BLaER1 treated with 17β-estradiol and CSF1 and Interleukin-3, amounts not matched to agents 10 nM and 100 nM (cell line): ENCODE data around the gene MARVELD2.
"Not testable (repeated sequence)": the region's sequence is repeated elsewhere in the genome, so short reads cannot be mapped to it uniquely, and the experiment has no call there.

Experiments
- H3K27ac ChIP-seq, 11 experiments: shearing (Covaris generic); formaldehyde crosslinking; 2 replicates each; pipeline ENCODE4 v1.8.1; 2022
- H3K27me3 ChIP-seq, 11 experiments: shearing (Covaris generic); formaldehyde crosslinking; 2 replicates each; pipeline ENCODE4 v1.8.1; 2022
- H3K36me3 ChIP-seq, 11 experiments: shearing (Covaris generic); formaldehyde crosslinking; 2 replicates each; pipeline ENCODE4 v1.8.1; 2022
- H3K4me1 ChIP-seq, 10 experiments: shearing (Covaris generic); formaldehyde crosslinking; 2 replicates each; pipeline ENCODE4 v1.8.1; 2022
- H3K4me2 ChIP-seq, 11 experiments: shearing (Covaris generic); formaldehyde crosslinking; 2 replicates each; pipeline ENCODE4 v1.8.1; 2022
- H3K4me3 ChIP-seq, 10 experiments: shearing (Covaris generic); formaldehyde crosslinking; 2 replicates each; pipeline ENCODE4 v1.8.1; 2022
- H3K9ac ChIP-seq, 11 experiments: shearing (Covaris generic); formaldehyde crosslinking; 2 replicates each; pipeline ENCODE4 v1.8.1; 2022
- H3K9me3 ChIP-seq, 11 experiments: shearing (Covaris generic); formaldehyde crosslinking; replicated peaks in 1 of 11; 2 replicates each; pipeline ENCODE4 v1.8.1; 2022
- H4K20me1 ChIP-seq, 11 experiments: shearing (Covaris generic); formaldehyde crosslinking; 2 replicates each; pipeline ENCODE4 v1.8.1; 2022
- Cebpa-rat ChIP-seq, 11 experiments: shearing (Covaris generic); IDR thresholded peaks; 2 replicates each; pipeline ENCODE4 v1.8.1; 2022

Gene MARVELD2

GRCh38 chr5:69462170-69462569, 47.3 kb downstream of the MARVELD2 start:
- TF ChIP-seq Cebpa-rat (IDR thresholded peaks at IDR 0.05): no peak
- H3K9ac ChIP-seq: no peak overlapping the region
- no peak overlapping the region for H3K4me3 ChIP-seq
- no peaks in the 10 kb centered on the region for H3K36me3 ChIP-seq
- no peaks in the 10 kb centered on the region; a peak in 1 of 22 replicates for H4K20me1 ChIP-seq
- H3K9me3 ChIP-seq: peaks cover 0 to 22% (median 11%) of the 10 kb centered on the region in 11 experiments; a peak in 14 of 22 replicates
- H3K27ac ChIP-seq: no peak overlapping the region
- H3K27me3 ChIP-seq: no peaks in the 10 kb centered on the region
- no peak overlapping the region for H3K4me2 ChIP-seq
- H3K4me1 ChIP-seq: no peaks in the 10 kb centered on the region

- H3K4me1 ChIP-seq, H3K36me3 ChIP-seq, H3K9ac ChIP-seq, H3K4me3 ChIP-seq, H3K4me2 ChIP-seq, H3K27ac ChIP-seq, H3K27me3 ChIP-seq, H4K20me1 ChIP-seq: not testable (repeated sequence)
- H3K9me3 ChIP-seq: peaks cover 0 to 25% (median 10%) of the 10 kb centered on the region in 11 experiments; a peak in 6 of 22 replicates
Observed at GRCh38 chr5:69466375-69466774, 51.5 kb downstream of the MARVELD2 start.

DNA sequence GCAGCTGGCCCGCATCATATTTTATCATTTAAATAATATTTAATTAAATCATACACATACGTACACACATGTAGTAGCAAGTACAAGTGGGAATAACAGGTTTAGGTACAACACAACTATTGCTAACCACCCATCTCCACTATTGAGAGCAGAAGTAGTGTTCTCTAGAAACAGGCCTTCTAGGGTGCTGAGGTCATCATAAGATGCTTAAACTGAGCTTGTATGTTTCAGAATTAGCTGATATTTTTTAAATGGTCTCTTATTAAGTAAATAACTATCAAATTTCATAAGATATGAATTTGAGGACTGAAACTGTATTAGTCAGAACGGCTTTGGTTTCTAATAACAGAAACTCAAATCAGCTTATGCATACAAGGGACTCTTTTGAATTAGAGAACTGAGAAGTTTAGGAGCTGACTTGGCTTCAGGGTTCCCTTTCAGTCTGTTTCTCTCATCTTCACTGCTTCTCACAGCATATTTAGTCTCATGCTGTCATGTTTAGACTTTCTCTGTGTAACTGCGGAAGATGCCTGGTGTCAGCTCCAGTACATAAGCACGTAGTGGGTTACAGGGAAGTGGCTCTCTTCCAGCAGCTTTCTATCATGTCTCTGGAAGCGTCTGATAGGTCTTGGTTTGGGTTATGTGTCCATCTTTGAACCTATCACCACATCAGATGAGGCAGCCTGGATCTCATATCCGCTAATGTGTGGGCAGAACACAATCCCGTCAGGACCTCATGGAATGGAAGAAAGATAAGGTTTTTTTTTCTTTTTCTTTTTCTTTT, 52.7 kb downstream of the MARVELD2 start:
- Histone ChIP-seq H3K4me1 (peaks cover 0 to 9% (median 0%) of the 10 kb centered on the region in 10 experiments; a peak in 4 of 20 replicates), H3K4me3 (no peak overlapping the region), H4K20me1 (no peaks in the 10 kb centered on the region; a peak in 1 of 22 replicates), H3K27ac (no peak overlapping the region), H3K9ac (no peak overlapping the region), H3K9me3 (peaks cover 0 to 22% (median 10%) of the 10 kb centered on the region in 11 experiments; a peak in 6 of 22 replicates), H3K4me2 (no peak overlapping the region), H3K27me3 (no peaks in the 10 kb centered on the region), H3K36me3 (no peaks in the 10 kb centered on the region)
- no peak for TF ChIP-seq Cebpa-rat (IDR thresholded peaks at IDR 0.05)

- Histone ChIP-seq H3K27me3 (no peaks in the 10 kb centered on the region), H4K20me1 (no peaks in the 10 kb centered on the region; a peak in 1 of 22 replicates), H3K4me1 (peaks cover 0 to 9% (median 0%) of the 10 kb centered on the region in 10 experiments; a peak in 4 of 20 replicates), H3K4me2 (peak overlapping the region in 1 of 11 experiments; percentile 1; a peak in 1 of 22 replicates), H3K27ac (no peak overlapping the region), H3K36me3 (no peaks in the 10 kb centered on the region), H3K9ac (no peak overlapping the region), H3K4me3 (no peak overlapping the region), H3K9me3 (peaks cover 0 to 22% (median 10%) of the 10 kb centered on the region in 11 experiments; a peak in 6 of 22 replicates)
- TF ChIP-seq Cebpa-rat (IDR thresholded peaks at IDR 0.05): no peak
Observed at GRCh38 chr5:69468631-69469030, 53.7 kb downstream of the MARVELD2 start.

GRCh38 chr5:69471516-69471915, 56.6 kb downstream of the MARVELD2 start:
- H3K36me3 ChIP-seq, H4K20me1 ChIP-seq, H3K9ac ChIP-seq, H3K27me3 ChIP-seq, H3K27ac ChIP-seq, H3K4me2 ChIP-seq, H3K4me1 ChIP-seq, H3K4me3 ChIP-seq: not testable (repeated sequence)
- H3K9me3 ChIP-seq: peaks cover 0 to 13% (median 2%) of the 10 kb centered on the region in 11 experiments; a peak in 4 of 22 replicates

DNA sequence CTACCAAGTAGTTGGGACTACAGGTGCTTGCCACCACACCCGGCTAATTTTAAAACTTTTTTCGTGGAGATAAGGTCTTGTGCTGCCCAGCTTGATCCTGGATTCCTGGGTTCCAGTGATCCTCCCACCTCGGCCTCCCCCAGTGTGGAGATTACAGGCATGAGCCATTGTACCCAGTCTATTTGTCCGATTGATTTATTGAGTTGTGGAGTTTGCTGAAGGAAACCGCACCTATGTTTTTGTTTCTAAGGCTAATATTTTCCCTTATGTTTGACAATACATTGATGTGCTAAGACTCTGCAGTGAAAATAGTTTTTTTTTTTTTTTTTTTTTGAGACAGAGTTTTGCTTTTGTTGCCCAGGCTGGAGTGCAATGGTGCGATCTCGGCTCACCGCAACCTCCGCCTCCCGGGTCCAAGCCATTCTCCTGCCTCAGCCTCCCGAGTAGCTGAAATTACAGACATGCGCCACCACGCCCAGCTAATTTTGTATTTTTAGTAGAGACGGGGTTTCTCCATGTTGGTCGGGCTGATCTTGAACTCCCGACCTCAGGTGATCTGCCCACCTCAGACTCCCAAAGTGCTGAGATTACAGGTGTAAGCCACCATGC, 57.7 kb downstream of the MARVELD2 start:
- not testable (repeated sequence) for H3K9ac ChIP-seq, H3K27ac ChIP-seq, H3K4me3 ChIP-seq, H3K27me3 ChIP-seq, H3K36me3 ChIP-seq, H3K4me1 ChIP-seq, H4K20me1 ChIP-seq, H3K4me2 ChIP-seq, H3K9me3 ChIP-seq

GRCh38 chr5:69477170-69477569, 62.3 kb downstream of the MARVELD2 start:
- Histone ChIP-seq H3K27ac (no peak overlapping the region), H4K20me1 (no peaks in the 10 kb centered on the region), H3K4me3 (no peak overlapping the region), H3K36me3 (no peaks in the 10 kb centered on the region), H3K9ac (no peak overlapping the region), H3K27me3 (no peaks in the 10 kb centered on the region), H3K9me3 (no peaks in the 10 kb centered on the region), H3K4me1 (no peaks in the 10 kb centered on the region), H3K4me2 (no peak overlapping the region)
- TF ChIP-seq Cebpa-rat (IDR thresholded peaks at IDR 0.05): no peak

DNA sequence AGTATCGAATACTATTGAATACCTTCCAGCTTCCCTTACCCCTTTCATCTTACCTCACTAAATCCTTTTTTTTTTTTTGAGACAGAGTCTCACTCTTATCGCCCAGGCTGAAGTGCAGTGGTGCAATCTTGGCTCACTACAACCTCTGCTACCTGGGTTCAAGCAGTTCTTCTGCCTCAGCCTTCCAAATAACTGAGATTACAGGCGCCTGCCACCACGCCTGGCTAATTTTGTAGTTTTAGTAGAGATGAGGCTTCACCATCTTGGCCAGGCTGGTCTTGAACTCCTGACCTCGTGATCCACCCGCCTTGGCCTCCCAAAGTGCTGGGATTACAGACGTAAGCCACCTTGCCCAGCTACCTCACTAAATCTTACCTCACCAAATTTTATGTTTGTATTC, 63.4 kb downstream of the MARVELD2 start:
- not testable (repeated sequence) for H3K27me3 ChIP-seq, H3K9ac ChIP-seq, H3K27ac ChIP-seq, H3K4me3 ChIP-seq, H3K4me2 ChIP-seq, H4K20me1 ChIP-seq, H3K4me1 ChIP-seq, H3K36me3 ChIP-seq, H3K9me3 ChIP-seq

- Histone ChIP-seq H4K20me1 (no peaks in the 10 kb centered on the region), H3K36me3 (no peaks in the 10 kb centered on the region), H3K27ac (no peak overlapping the region), H3K4me3 (no peak overlapping the region), H3K9ac (no peak overlapping the region), H3K9me3 (no peaks in the 10 kb centered on the region), H3K27me3 (no peaks in the 10 kb centered on the region; a peak in 1 of 22 replicates), H3K4me1 (no peaks in the 10 kb centered on the region), H3K4me2 (no peak overlapping the region)
- no peak for TF ChIP-seq Cebpa-rat (IDR thresholded peaks at IDR 0.05)
Observed at GRCh38 chr5:69484891-69485290, 70.0 kb downstream of the MARVELD2 start.

DNA sequence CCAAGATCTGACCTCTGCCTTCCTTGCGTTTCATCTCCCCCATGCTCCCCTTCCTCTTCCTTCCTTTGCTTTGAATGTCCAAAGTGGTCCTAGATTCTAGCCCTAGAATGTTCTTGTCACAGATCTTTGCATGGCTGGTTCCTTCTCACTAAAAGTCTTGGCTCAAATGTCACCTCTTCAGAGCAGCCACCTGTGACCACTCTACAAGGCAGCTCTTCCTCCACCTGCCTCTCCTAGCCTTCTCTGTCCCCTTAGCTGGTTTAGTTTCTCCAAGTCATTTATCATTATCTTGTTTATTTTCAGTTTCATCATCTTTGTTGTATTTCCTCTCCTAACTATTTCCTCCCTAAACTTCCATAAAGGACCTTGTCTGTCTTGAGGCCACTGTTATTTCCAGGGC, 70.6 kb downstream of the MARVELD2 start:
- peaks cover 0 to 4% (median 0%) of the 10 kb centered on the region in 11 experiments; a peak in 4 of 22 replicates for H3K27me3 ChIP-seq
- H4K20me1 ChIP-seq: no peaks in the 10 kb centered on the region
- no peak overlapping the region for H3K4me2 ChIP-seq
- H3K36me3 ChIP-seq: no peaks in the 10 kb centered on the region
- H3K9me3 ChIP-seq: no peaks in the 10 kb centered on the region
- no peak overlapping the region for H3K27ac ChIP-seq
- no peaks in the 10 kb centered on the region for H3K4me1 ChIP-seq
- no peak overlapping the region for H3K9ac ChIP-seq
- H3K4me3 ChIP-seq: no peak overlapping the region
- no peak for TF ChIP-seq Cebpa-rat (IDR thresholded peaks at IDR 0.05)
